NK-92 treated with Interleukin-12 subunit alpha and Interleukin-12 subunit beta, amount 100 ng/mL, for 24 hours (cell line): ENCODE results near the gene TXNDC11.
"Not testable (repeated sequence)": the region's sequence is repeated elsewhere in the genome, so short reads cannot be mapped to it uniquely, and the experiment has no call there.

Source experiments
- DNase-seq: peaks from one replicate; lab custom pipeline; 2025; lab: John Stamatoyannopoulos, UW

TXNDC11 gene

GRCh38 chr16:11742536-11743307 lies at the start of gene TXNDC11:
Gene TXNDC11, minus strand, starts transcription at chr16:11742857. Its CDS starts 127 bp downstream, at chr16:11742730.
- DNase-seq: peak; percentile 99

DNA sequence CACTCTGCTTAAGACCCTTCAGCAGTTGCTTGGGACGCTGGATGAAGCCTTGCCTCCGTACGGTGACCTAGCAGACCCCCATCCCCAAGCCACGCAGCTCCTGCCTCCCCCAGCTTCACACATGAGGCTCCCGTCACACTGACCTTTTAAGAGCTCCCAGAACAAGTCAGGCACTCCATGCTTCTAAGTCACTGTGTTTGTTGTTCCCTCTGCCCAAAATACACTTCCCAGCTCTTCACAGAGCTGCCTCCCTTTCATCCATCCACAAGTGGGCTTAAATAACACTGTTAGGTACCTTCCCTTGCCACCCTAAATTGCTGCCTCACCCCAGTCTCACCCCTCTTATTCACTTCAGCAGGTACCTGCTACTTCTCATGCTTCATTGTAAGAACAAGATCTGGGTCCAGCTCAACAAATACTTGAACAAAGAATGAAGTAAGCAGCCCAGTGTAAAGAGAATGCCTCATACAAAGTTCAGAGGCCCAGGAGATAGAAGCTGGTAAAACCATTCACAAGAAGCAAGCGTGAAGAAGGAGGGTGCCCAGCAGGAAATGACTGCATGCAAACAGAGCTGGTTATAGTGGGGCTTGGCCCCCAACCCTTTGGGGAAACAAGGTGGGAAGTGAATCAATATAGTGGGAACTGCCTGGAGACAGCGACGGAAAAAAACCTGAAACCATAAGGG lies 48.6 kb upstream of the TXNDC11 start:
- DNase-seq: no peak

DNA sequence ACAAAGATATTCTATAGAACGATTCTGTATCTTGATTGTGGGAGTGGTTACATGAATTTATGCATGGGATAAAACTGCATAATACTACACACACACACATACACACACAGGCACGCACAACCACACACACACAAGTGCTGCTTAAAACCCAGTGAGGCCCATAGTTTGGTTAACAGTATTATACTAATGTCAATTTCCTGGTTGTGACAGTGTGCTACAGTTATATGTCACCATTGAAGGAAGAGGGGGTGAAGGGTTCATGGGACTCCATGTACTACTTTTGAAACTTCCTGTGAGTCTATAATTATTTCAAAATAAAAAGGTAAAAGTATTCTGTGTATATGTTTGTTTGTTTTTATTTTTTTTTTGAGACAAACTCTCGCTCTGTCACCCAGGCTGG lies 46.3 kb upstream of the TXNDC11 start:
- DNase-seq: no peak

GRCh38 chr16:11784980-11785599 lies 42.4 kb upstream of the TXNDC11 start:
- not testable (repeated sequence) for DNase-seq

DNA sequence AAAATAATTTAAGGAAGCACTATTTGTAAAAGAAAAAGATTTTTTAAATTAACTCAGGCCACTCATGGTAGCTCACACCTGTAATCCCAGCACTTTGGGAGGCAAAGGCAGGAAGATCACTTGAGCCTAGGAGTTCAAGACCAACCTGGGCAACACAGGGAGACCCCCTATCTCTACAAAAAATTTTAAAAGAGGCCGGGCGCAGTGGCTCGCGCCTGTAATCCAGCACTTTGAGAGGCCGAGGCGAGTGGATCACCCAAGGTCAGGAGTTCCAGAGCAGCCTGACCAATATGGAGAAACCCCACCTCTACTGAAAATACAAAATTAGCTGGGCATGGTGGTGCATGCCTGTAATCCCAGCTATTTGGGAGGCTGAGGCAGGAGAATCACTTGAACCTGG lies 41.7 kb upstream of the TXNDC11 start:
- DNase-seq: not testable (repeated sequence)

- no peak for DNase-seq
These were observed 41.3 kb upstream of the TXNDC11 start for GRCh38 chr16:11784038-11784369.

- peak; percentile 31 for DNase-seq
These were observed 40.8 kb upstream of the TXNDC11 start for GRCh38 chr16:11783319-11784037.

GRCh38 chr16:11781773-11782172 lies 39.1 kb upstream of the TXNDC11 start:
- no peak for DNase-seq

- no peak for DNase-seq
These were observed 38.5 kb upstream of the TXNDC11 start for GRCh38 chr16:11780991-11781680.

- DNase-seq: no peak
These were observed 36.4 kb upstream of the TXNDC11 start for GRCh38 chr16:11779074-11779473.

- no peak for DNase-seq
These were observed 31.5 kb upstream of the TXNDC11 start for GRCh38 chr16:11774065-11774626.

GRCh38 chr16:11768849-11769248 lies 26.2 kb upstream of the TXNDC11 start:
- no peak for DNase-seq

- DNase-seq: no peak
These were observed 19.8 kb upstream of the TXNDC11 start for GRCh38 chr16:11762431-11762830.

DNA sequence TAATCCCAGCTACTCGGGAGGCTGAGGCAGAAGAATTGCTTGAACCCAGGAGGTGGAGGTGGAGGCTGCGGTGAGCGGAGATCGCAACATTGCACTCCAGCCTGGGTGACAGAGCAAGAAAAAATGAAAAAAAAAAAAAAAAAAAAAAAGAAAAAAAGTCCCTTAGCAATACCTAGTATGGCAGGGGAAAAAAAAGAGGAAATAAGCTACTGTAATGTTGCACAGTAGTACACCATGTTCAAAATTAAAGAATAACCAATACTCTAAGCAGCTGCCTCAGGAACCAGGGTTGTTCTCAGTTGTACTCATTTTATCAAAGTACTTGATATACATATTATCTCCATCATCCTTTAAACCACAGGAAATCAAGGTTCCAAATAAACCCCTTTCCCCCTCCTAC lies 17.3 kb upstream of the TXNDC11 start:
- no peak for DNase-seq

- DNase-seq: no peak
These were observed 16.6 kb upstream of the TXNDC11 start for GRCh38 chr16:11759163-11759834.

DNA sequence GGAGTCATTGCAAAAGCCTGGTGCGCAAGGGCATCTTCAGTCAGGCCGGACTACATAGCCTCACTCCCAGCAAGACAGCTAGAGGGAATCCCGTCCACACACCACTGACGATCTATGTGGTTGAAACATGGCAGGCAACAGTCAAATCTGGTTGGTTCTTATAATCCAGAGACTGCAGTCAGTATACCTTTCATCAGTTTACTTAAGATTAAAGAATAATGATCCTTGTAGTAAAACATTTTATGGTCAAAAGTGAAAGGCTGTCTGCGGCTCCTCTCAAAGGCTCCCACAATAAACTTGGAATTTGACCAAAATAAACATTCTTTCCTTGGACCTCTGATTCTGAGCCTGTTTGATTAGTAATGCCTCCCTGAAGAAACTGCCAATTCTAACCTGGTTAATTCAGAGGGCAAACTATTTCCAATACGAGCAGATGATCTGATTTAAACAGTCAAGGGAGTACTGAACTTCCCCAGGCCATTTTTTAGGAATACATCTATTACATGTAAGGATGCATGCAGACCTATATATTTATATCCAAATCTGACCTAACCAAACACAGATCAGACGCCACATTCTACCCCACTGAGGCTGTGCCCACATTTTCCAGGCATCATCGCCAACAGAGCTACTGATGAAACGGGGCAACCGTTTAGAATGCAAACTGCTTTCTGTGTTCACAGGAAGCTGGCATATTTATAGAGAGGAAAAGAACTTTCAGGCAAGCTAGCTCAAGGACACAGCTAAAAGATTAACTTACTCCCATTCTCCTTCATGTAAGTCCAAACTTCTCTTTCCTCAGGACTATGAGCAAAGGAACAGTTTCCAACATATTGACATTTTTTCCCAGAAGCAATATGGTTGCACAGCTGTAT lies 15.3 kb upstream of the TXNDC11 start:
- DNase-seq: no peak

- DNase-seq: no peak
These were observed 13.6 kb upstream of the TXNDC11 start for GRCh38 chr16:11756248-11756647.

- no peak for DNase-seq
These were observed 12.5 kb upstream of the TXNDC11 start for GRCh38 chr16:11755022-11755760.

- no peak for DNase-seq
These were observed 10.2 kb upstream of the TXNDC11 start for GRCh38 chr16:11752856-11753255.
